WTC11 (cell line): Measurements from ENCODE around the gene IFNLR1. TPM values are rescaled to one million over a fixed set of nuclear protein-coding genes. Genes with fewer than 3 reads are reported as not detected.

Source experiments
- ATAC-seq: fragments of 200-7000 bp; cut with Tn5 transposase; 2 replicates; pipeline ENCODE4 v1.10.0; 2021; ENCODE audit warnings: mild to moderate bottlenecking, moderate library complexity
- CTCF ChIA-PET: fragments of 300-600 bp; sonication (Branson Sonifier 250); formaldehyde crosslinking; loops from one replicate; lab custom pipeline; 2021; ENCODE audit warnings: antibody characterized with exemption; lab: Charles Lee
- POLR2A ChIA-PET: fragments of 350-600 bp; sonication (Branson Sonifier 250); formaldehyde crosslinking; loops from one replicate; lab custom pipeline; 2021; ENCODE audit warnings: antibody characterized with exemption; lab: Charles Lee
- DNase-seq: peaks from one replicate; pipeline ENCODE4 v3.0.0; 2021; ENCODE audit warnings: low spot score
- H3K27ac Mint-ChIP-seq: 2 replicates; pipeline ENCODE4 v1.8.0; 2021; ENCODE audit warnings: mixed read lengths
- H3K27me3 Mint-ChIP-seq: 2 replicates; pipeline ENCODE4 v1.8.0; 2021; ENCODE audit warnings: low read depth, mild to moderate bottlenecking, moderate library complexity, mixed read lengths
- H3K36me3 Mint-ChIP-seq: 2 replicates; pipeline ENCODE4 v1.8.0; 2021; ENCODE audit warnings: mixed read lengths
- H3K4me1 Mint-ChIP-seq: 2 replicates; pipeline ENCODE4 v1.8.0; 2022; ENCODE audit warnings: mixed read lengths
- H3K4me3 Mint-ChIP-seq: 2 replicates; pipeline ENCODE4 v1.8.0; 2021; ENCODE audit warnings: mild to moderate bottlenecking, moderate library complexity, mixed read lengths
- H3K9me3 Mint-ChIP-seq: 2 replicates; pipeline ENCODE4 v1.8.0; 2021; ENCODE audit warnings: mixed read lengths
- ESRRA ChIP-seq: sonication (generic); formaldehyde crosslinking; IDR thresholded peaks from 2 replicates; pipeline ENCODE4 v1.8.1; 2022; ENCODE audit warnings: mild to moderate bottlenecking, missing genetic modification reagents, borderline replicate concordance
- FOXJ3 ChIP-seq: sonication (generic); formaldehyde crosslinking; IDR thresholded peaks from 2 replicates; pipeline ENCODE4 v1.9.0; 2021; ENCODE audit warnings: missing genetic modification reagents, mild to moderate bottlenecking, borderline replicate concordance
- GABPB1 ChIP-seq: sonication (generic); formaldehyde crosslinking; IDR thresholded peaks from 2 replicates; pipeline ENCODE4 v1.8.1; 2023; ENCODE audit warnings: mild to moderate bottlenecking, missing genetic modification reagents
- HMGA2 ChIP-seq: fragments of 250-450 bp; sonication (Bioruptor Pico); IDR thresholded peaks from 2 replicates; pipeline ENCODE4 v1.4.0; 2021; ENCODE audit warnings: mild to moderate bottlenecking, moderate library complexity
- NR1H2 ChIP-seq: sonication (generic); formaldehyde crosslinking; IDR thresholded peaks from 2 replicates; pipeline ENCODE4 v1.9.0; 2021; ENCODE audit warnings: mild to moderate bottlenecking, moderate library complexity, missing genetic modification reagents
- OVOL2 ChIP-seq: fragments of 250-450 bp; sonication (Bioruptor Pico); IDR thresholded peaks from 2 replicates; pipeline ENCODE4 v1.9.0; 2021; ENCODE audit warnings: mild to moderate bottlenecking, borderline replicate concordance
- PRRX2 ChIP-seq: fragments of 250-450 bp; sonication (Bioruptor Pico); IDR thresholded peaks from 2 replicates; pipeline ENCODE4 v1.8.0; 2021; ENCODE audit warnings: mild to moderate bottlenecking
- RELA ChIP-seq: sonication (generic); formaldehyde crosslinking; IDR thresholded peaks from 2 replicates; pipeline ENCODE4 v1.8.1; 2022; ENCODE audit warnings: missing genetic modification reagents, mild to moderate bottlenecking, borderline replicate concordance
- SMAD3 ChIP-seq: sonication (generic); formaldehyde crosslinking; IDR thresholded peaks from 2 replicates; pipeline ENCODE4 v1.8.0; 2022; ENCODE audit warnings: missing genetic modification reagents, mild to moderate bottlenecking, borderline replicate concordance
- SMAD4 ChIP-seq: sonication (generic); formaldehyde crosslinking; IDR thresholded peaks from 2 replicates; pipeline ENCODE4 v1.8.0; 2022; ENCODE audit warnings: mild to moderate bottlenecking, missing genetic modification reagents
- SP1 ChIP-seq: sonication (generic); formaldehyde crosslinking; conservative IDR thresholded peaks from 2 replicates; pipeline ENCODE4 v1.8.1; 2022; ENCODE audit warnings: missing genetic modification reagents
- TCF7 ChIP-seq: sonication (generic); formaldehyde crosslinking; IDR thresholded peaks from 2 replicates; pipeline ENCODE4 v1.8.0; 2022; ENCODE audit warnings: mild to moderate bottlenecking, low read depth, missing genetic modification reagents, moderate library complexity
- ZNF138 ChIP-seq: sonication (generic); formaldehyde crosslinking; conservative IDR thresholded peaks from 2 replicates; pipeline ENCODE4 v1.8.1; 2022; ENCODE audit warnings: mild to moderate bottlenecking, moderate library complexity, missing genetic modification reagents
- ZNF317 ChIP-seq: sonication (generic); formaldehyde crosslinking; IDR thresholded peaks from 2 replicates; pipeline ENCODE4 v1.8.1; 2023; ENCODE audit warnings: low read depth, mild to moderate bottlenecking, moderate library complexity, missing genetic modification reagents, borderline replicate concordance
- ZNF416 ChIP-seq: fragments of 250-450 bp; sonication (Bioruptor Pico); IDR thresholded peaks from 2 replicates; pipeline ENCODE4 v1.9.0; 2021; ENCODE audit warnings: mild to moderate bottlenecking, inconsistent platforms
- total RNA-seq: library from RNA; stranded (reverse); gene quantifications from 3 replicates; pipeline ENCODE4 v1.2.3, GENCODE V29; 2021
- TF ChIP-seq, protein P1 (sequence below): sonication (generic); formaldehyde crosslinking; IDR thresholded peaks from 2 replicates; pipeline ENCODE4 v1.8.0; 2022; ENCODE audit warnings: missing genetic modification reagents
- TF ChIP-seq, protein P2 (sequence below): fragments of 250-450 bp; sonication (Bioruptor Pico); IDR thresholded peaks from 2 replicates; pipeline ENCODE4 v1.9.0; 2021; ENCODE audit warnings: mild to moderate bottlenecking, borderline replicate concordance
- TF ChIP-seq, protein P3 (sequence below): sonication (generic); formaldehyde crosslinking; IDR thresholded peaks from 2 replicates; pipeline ENCODE4 v1.8.0; 2022; ENCODE audit warnings: mild to moderate bottlenecking, missing genetic modification reagents
- TF ChIP-seq, protein P4 (sequence below): sonication (generic); formaldehyde crosslinking; IDR thresholded peaks from 2 replicates; pipeline ENCODE4 v1.8.1; 2022; ENCODE audit warnings: mild to moderate bottlenecking, missing genetic modification reagents, moderate library complexity, borderline replicate concordance
- TF ChIP-seq, protein P5 (sequence below): sonication (generic); formaldehyde crosslinking; IDR thresholded peaks from 2 replicates; pipeline ENCODE4 v1.8.1; 2022; ENCODE audit warnings: low read depth, mild to moderate bottlenecking, moderate library complexity, missing genetic modification reagents, borderline replicate concordance

Gene IFNLR1
- total RNA-seq, 1 experiment from 2014 or later: 6.6 TPM

DNA sequence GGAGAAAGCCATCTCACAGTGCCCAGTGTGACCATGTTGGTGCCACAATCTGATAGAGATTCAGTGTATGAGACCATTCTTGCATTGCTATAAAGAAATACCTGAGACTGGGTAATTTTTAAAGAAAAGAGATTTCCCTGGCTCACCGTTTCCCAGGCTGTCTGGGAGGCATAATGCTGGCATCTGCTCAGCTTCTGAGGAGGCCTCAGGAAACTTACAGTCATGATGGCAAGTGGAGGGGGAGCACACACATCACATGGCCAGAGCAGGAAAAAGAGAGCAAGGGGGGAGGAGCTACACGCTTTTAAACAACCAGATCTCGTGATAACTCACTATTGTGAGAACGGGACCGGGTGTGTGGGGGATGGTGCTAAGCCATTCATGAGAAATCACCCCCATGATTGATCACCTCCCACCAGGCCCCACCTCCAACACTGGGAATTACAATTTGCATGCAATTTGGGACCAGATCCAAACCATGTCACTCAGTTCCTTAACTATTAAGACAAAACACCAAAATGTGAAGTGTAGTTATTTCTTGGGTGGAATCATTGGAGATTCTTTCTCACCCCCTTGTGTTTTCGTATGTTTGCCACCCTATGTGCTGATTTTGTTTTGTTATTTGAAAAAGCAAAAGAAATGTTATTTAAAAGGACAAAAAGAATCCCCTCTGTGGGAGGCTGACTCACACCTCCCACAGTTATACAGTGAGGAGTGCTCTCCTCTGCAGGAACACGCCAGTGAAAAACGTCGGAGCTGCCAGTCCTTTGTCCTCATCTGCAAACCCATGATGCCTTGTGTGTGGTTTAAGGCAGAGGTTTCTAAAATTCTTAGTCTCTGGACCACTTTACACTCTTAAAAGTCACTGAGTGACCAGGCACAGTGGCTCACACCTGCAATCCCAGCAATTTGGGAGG, 46.9 kb upstream of the IFNLR1 start (continued):
- TF ChIP-seq ESRRA (CRISPR knock-in tag): no peak
- TF ChIP-seq OVOL2 (CRISPR knock-in tag): no peak
- TF ChIP-seq GABPB1 (CRISPR knock-in tag): no peak
- TF ChIP-seq, protein P1, sequence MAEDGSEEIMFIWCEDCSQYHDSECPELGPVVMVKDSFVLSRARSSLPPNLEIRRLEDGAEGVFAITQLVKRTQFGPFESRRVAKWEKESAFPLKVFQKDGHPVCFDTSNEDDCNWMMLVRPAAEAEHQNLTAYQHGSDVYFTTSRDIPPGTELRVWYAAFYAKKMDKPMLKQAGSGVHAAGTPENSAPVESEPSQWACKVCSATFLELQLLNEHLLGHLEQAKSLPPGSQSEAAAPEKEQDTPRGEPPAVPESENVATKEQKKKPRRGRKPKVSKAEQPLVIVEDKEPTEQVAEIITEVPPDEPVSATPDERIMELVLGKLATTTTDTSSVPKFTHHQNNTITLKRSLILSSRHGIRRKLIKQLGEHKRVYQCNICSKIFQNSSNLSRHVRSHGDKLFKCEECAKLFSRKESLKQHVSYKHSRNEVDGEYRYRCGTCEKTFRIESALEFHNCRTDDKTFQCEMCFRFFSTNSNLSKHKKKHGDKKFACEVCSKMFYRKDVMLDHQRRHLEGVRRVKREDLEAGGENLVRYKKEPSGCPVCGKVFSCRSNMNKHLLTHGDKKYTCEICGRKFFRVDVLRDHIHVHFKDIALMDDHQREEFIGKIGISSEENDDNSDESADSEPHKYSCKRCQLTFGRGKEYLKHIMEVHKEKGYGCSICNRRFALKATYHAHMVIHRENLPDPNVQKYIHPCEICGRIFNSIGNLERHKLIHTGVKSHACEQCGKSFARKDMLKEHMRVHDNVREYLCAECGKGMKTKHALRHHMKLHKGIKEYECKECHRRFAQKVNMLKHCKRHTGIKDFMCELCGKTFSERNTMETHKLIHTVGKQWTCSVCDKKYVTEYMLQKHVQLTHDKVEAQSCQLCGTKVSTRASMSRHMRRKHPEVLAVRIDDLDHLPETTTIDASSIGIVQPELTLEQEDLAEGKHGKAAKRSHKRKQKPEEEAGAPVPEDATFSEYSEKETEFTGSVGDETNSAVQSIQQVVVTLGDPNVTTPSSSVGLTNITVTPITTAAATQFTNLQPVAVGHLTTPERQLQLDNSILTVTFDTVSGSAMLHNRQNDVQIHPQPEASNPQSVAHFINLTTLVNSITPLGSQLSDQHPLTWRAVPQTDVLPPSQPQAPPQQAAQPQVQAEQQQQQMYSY (CRISPR knock-in tag): no peak
- TF ChIP-seq, protein P2, sequence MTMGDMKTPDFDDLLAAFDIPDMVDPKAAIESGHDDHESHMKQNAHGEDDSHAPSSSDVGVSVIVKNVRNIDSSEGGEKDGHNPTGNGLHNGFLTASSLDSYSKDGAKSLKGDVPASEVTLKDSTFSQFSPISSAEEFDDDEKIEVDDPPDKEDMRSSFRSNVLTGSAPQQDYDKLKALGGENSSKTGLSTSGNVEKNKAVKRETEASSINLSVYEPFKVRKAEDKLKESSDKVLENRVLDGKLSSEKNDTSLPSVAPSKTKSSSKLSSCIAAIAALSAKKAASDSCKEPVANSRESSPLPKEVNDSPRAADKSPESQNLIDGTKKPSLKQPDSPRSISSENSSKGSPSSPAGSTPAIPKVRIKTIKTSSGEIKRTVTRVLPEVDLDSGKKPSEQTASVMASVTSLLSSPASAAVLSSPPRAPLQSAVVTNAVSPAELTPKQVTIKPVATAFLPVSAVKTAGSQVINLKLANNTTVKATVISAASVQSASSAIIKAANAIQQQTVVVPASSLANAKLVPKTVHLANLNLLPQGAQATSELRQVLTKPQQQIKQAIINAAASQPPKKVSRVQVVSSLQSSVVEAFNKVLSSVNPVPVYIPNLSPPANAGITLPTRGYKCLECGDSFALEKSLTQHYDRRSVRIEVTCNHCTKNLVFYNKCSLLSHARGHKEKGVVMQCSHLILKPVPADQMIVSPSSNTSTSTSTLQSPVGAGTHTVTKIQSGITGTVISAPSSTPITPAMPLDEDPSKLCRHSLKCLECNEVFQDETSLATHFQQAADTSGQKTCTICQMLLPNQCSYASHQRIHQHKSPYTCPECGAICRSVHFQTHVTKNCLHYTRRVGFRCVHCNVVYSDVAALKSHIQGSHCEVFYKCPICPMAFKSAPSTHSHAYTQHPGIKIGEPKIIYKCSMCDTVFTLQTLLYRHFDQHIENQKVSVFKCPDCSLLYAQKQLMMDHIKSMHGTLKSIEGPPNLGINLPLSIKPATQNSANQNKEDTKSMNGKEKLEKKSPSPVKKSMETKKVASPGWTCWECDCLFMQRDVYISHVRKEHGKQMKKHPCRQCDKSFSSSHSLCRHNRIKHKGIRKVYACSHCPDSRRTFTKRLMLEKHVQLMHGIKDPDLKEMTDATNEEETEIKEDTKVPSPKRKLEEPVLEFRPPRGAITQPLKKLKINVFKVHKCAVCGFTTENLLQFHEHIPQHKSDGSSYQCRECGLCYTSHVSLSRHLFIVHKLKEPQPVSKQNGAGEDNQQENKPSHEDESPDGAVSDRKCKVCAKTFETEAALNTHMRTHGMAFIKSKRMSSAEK (CRISPR knock-in tag): no peak

DNA sequence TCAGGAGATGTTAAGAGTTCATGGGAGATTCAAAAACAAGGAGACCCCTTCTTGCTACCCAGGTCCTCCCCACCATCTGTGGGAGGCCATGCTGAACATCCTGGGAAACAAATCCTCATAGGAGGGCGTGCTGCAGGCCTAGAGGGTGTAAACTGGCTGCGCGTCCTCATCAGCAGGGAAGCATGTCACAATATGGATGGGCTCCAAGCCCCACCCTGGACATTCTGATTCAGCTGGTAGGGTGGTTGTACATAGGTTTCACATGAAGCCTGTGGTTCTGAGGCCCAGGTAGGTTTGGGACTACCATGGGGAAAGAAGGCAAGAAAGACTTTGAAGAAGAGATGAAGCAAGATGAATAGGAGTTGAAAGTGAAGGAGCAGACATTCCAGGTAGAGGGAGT, 44.6 kb upstream of the IFNLR1 start:
- ATAC-seq: no peak
- H3K4me1 Mint-ChIP-seq: peaks cover 16% of the 10 kb centered on the region
- H3K4me3 Mint-ChIP-seq: no peak overlapping the region
- TF ChIP-seq SMAD4 (CRISPR knock-in tag) (no peak), ZNF138 (CRISPR knock-in tag) (no peak)
- TF ChIP-seq, all 79 proteins: peak for 0
- Mint-ChIP-seq H3K27ac (no peak overlapping the region), H3K27me3 (no peaks in the 10 kb centered on the region), H3K36me3 (no peaks in the 10 kb centered on the region), H3K9me3 (peaks cover 10% of the 10 kb centered on the region)
- ChIA-PET POLR2A (no interaction called here), CTCF (no interaction called here)
- DNase-seq: no peak

DNA sequence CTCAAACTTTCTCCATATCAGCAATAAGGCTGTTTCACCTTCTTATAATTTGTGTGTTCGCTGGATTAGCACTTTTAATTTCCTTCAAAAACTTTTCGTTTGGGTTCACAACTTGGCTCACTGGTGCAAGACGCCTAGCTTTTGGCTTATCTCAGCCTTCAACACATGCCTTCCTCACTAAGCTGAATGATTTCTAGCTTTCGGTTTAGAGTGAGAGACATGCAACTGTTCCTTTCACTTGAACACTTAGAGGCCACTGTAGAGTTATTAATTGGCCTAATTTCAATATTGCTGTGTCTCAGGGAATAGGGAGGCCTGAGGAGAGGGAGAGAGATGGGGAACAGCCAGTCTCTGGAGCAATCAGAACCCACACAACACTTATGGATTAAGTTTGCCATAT, 41.2 kb upstream of the IFNLR1 start:
- ChIA-PET CTCF (interaction anchor here (1.1 to 1.3 kb wide), 2 partner anchors 27 to 80 kb away, joined by 3 read pairs; no protein-coding TSS in a partner anchor), POLR2A (no interaction called here)
- ATAC-seq (no peak), DNase-seq (no peak)
- Mint-ChIP-seq H3K27me3 (no peaks in the 10 kb centered on the region), H3K36me3 (no peaks in the 10 kb centered on the region), H3K4me1 (no peaks in the 10 kb centered on the region), H3K9me3 (peaks cover 5% of the 10 kb centered on the region; the same call in 1 of the 2 replicates), H3K4me3 (no peak overlapping the region), H3K27ac (no peak overlapping the region)
- TF ChIP-seq HMGA2 (CRISPR knock-in tag) (no peak), OVOL2 (CRISPR knock-in tag) (no peak), SP1 (CRISPR knock-in tag) (no peak), PRRX2 (no peak), ZNF317 (CRISPR knock-in tag) (no peak), ZNF416 (CRISPR knock-in tag) (no peak), RELA (no peak), SMAD3 (CRISPR knock-in tag) (no peak), TCF7 (CRISPR knock-in tag) (no peak), NR1H2 (CRISPR knock-in tag) (no peak), FOXJ3 (CRISPR knock-in tag) (no peak)
- TF ChIP-seq, protein P3, sequence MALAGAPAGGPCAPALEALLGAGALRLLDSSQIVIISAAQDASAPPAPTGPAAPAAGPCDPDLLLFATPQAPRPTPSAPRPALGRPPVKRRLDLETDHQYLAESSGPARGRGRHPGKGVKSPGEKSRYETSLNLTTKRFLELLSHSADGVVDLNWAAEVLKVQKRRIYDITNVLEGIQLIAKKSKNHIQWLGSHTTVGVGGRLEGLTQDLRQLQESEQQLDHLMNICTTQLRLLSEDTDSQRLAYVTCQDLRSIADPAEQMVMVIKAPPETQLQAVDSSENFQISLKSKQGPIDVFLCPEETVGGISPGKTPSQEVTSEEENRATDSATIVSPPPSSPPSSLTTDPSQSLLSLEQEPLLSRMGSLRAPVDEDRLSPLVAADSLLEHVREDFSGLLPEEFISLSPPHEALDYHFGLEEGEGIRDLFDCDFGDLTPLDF (CRISPR knock-in tag): no peak
- TF ChIP-seq, protein P4, sequence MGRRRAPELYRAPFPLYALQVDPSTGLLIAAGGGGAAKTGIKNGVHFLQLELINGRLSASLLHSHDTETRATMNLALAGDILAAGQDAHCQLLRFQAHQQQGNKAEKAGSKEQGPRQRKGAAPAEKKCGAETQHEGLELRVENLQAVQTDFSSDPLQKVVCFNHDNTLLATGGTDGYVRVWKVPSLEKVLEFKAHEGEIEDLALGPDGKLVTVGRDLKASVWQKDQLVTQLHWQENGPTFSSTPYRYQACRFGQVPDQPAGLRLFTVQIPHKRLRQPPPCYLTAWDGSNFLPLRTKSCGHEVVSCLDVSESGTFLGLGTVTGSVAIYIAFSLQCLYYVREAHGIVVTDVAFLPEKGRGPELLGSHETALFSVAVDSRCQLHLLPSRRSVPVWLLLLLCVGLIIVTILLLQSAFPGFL: no peak
- TF ChIP-seq, protein P5, sequence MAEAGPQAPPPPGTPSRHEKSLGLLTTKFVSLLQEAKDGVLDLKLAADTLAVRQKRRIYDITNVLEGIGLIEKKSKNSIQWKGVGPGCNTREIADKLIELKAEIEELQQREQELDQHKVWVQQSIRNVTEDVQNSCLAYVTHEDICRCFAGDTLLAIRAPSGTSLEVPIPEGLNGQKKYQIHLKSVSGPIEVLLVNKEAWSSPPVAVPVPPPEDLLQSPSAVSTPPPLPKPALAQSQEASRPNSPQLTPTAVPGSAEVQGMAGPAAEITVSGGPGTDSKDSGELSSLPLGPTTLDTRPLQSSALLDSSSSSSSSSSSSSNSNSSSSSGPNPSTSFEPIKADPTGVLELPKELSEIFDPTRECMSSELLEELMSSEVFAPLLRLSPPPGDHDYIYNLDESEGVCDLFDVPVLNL (CRISPR knock-in tag): no peak
